Inferior parietal cortex (tissue), 1 donor: ENCODE data around the gene DNAH14.

Source experiments
- DNase-seq: peaks from one replicate; pipeline ENCODE4 v3.0.0-alpha.2; 2016; ENCODE audit errors: extremely low spot score

The DNAH14 gene

GRCh38 chr1:225406976-225407725 lies 477.7 kb downstream of the DNAH14 start:
- no peak for DNase-seq

GRCh38 chr1:225407755-225408154 lies 478.3 kb downstream of the DNAH14 start:
- no peak for DNase-seq

- no peak for DNase-seq
Observed at GRCh38 chr1:225408249-225408648, 478.8 kb downstream of the DNAH14 start.

GRCh38 chr1:225409051-225409450 lies 479.6 kb downstream of the DNAH14 start:
- no peak for DNase-seq

GRCh38 chr1:225410036-225410435 lies 480.6 kb downstream of the DNAH14 start:
- DNase-seq: no peak

- DNase-seq: no peak
Observed at GRCh38 chr1:225412321-225412720, 482.8 kb downstream of the DNAH14 start.

- no peak for DNase-seq
Observed at GRCh38 chr1:225412803-225413351, 483.4 kb downstream of the DNAH14 start.

- no peak for DNase-seq
Observed at GRCh38 chr1:225413708-225414375, 484.4 kb downstream of the DNAH14 start.

GRCh38 chr1:225415307-225415706 lies 485.8 kb downstream of the DNAH14 start:
- DNase-seq: no peak

- DNase-seq: no peak
Observed at GRCh38 chr1:225415967-225416745, 486.7 kb downstream of the DNAH14 start.

GRCh38 chr1:225418059-225418458 lies 488.6 kb downstream of the DNAH14 start:
- no peak for DNase-seq

- no peak for DNase-seq
Observed at GRCh38 chr1:225418598-225418997, 489.1 kb downstream of the DNAH14 start.

GRCh38 chr1:225422031-225422605 lies 492.6 kb downstream of the DNAH14 start:
- DNase-seq: no peak

GRCh38 chr1:225422795-225423517 lies 493.5 kb downstream of the DNAH14 start:
- DNase-seq: no peak

- no peak for DNase-seq
Observed at GRCh38 chr1:225423518-225423855, 494.0 kb downstream of the DNAH14 start.

GRCh38 chr1:225424562-225425200 lies 495.2 kb downstream of the DNAH14 start:
- no peak for DNase-seq

GRCh38 chr1:225425201-225425786 lies 495.8 kb downstream of the DNAH14 start:
- DNase-seq: no peak

- DNase-seq: peak; percentile 17
Observed at GRCh38 chr1:225426395-225427234, 497.1 kb downstream of the DNAH14 start.

- no peak for DNase-seq
Observed at GRCh38 chr1:225427235-225428067, 498.0 kb downstream of the DNAH14 start, which contains the start of gene LBR. TSS of gene LBR (minus strand) at chr1:225428038. CDS start at chr1:225424075, 3,963 bp downstream.
